Muscle layer of duodenum (tissue), 2 donors: ENCODE results near the gene RPS14.

Experiments used
- H3K27ac ChIP-seq: one replicate; pipeline ENCODE4 v1.7.0; 2013; ENCODE audit warnings: mild to moderate bottlenecking, low read length
- H3K27me3 ChIP-seq: one replicate; pipeline ENCODE4 v1.7.0; 2013; ENCODE audit warnings: low read depth, mild to moderate bottlenecking, control low read depth, low read length
- H3K36me3 ChIP-seq, 2 donors: one replicate each; pipeline ENCODE4 v1.7.0; 2013; ENCODE audit warnings: low read length in 2 of 2, control low read depth in 1 of 2, mild to moderate bottlenecking in 1 of 2; ENCODE audit not compliant: insufficient read depth in 2 of 2, control insufficient read depth in 1 of 2
- H3K4me1 ChIP-seq, 2 donors: one replicate each; pipeline ENCODE4 v1.7.0; 2013; ENCODE audit warnings: low read length in 2 of 2, mild to moderate bottlenecking in 2 of 2, control low read depth in 1 of 2, moderate library complexity in 1 of 2; ENCODE audit not compliant: insufficient read depth in 2 of 2, control insufficient read depth in 1 of 2
- H3K4me3 ChIP-seq, 2 donors: one replicate each; pipeline ENCODE4 v1.7.0; 2013; ENCODE audit warnings: low read length in 2 of 2, low read depth in 1 of 2, mild to moderate bottlenecking in 1 of 2
- H3K9me3 ChIP-seq, 2 donors: one replicate each; pipeline ENCODE4 v1.7.0; 2013; ENCODE audit warnings: low read length in 2 of 2, control low read depth in 1 of 2, mild to moderate bottlenecking in 1 of 2; ENCODE audit not compliant: control insufficient read depth in 1 of 2
- donor health status: healthy.

Gene RPS14

DNA sequence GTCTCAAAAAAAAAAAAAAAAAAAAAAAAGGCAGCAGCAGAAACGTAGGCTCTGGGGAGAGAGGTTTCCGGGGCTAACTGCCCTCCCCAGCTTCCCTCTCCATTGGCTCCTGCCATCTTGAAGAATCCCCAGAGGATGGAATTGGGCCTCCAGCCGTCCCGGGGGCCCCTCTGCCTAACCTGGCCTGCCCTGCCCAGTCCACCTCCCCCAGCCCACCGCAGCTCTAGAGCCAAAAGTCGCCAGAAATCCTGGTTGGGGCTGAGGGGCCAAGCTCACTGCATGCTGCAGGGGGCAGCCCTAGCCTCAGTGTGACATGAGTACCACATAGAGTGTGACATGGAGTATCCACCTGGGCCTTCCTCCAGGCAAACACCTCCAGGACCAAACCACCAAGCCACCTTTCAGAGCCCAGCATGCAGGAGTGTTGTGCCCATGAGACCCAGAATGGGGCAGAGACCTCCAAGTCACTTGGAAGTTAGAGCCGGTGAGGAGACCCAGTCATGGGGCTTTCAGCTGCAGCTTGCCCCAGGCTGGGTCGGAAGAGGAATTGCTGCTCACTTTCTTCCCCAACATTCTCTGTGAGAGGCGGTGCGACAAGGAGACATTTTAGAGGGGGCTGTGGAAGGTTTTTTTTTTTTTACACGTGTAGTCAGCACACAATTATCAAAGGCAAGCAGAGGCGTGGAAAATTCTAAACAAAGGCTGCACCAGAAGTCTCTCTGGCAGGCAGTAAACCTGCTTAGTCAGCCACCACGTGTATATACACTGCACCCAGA lies 54.4 kb downstream of the RPS14 start:
- Histone ChIP-seq H3K27me3 (no peaks in the 10 kb centered on the region), H3K4me1 (no peaks in the 10 kb centered on the region), H3K36me3 (peaks cover 36 to 88% of the 10 kb centered on the region in 2 donors)

DNA sequence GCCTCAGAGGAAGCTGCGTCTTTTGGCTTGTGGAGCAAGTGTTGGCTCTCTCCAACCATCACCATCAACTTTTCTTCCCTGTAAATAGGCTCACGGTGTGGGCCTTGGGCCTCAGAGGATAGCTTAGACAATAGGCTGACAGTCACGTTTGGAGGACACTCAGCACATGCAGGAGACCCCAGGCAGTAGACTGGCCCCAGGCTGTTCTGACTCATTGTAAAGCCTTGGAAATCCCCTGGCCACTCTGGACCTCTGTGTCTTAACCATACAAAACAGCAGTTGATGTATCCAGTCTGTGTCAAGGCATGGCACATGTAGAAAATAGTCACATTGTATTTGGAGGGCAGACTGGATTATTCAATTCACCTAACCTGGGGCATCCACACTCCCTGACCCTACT lies 55.4 kb downstream of the RPS14 start:
- Histone ChIP-seq H3K36me3 (peaks cover 33 to 88% of the 10 kb centered on the region in 2 donors), H3K4me1 (no peaks in the 10 kb centered on the region), H3K4me3 (no peak overlapping the region), H3K9me3 (no peaks in the 10 kb centered on the region), H3K27me3 (no peaks in the 10 kb centered on the region), H3K27ac (no peak overlapping the region)

More for the DNA sequence above, 54.4 kb downstream of the RPS14 start:
- no peak overlapping the region for H3K4me3 ChIP-seq
- no peaks in the 10 kb centered on the region for H3K9me3 ChIP-seq
- H3K27ac ChIP-seq: no peak overlapping the region

- H3K36me3 ChIP-seq: peaks cover 31 to 86% of the 10 kb centered on the region in 2 donors
- H3K4me1 ChIP-seq: no peaks in the 10 kb centered on the region
- H3K27ac ChIP-seq: no peak overlapping the region
- H3K4me3 ChIP-seq: no peak overlapping the region
- H3K27me3 ChIP-seq: no peaks in the 10 kb centered on the region
- H3K9me3 ChIP-seq: no peaks in the 10 kb centered on the region
These were observed 56.4 kb downstream of the RPS14 start for GRCh38 chr5:150393096-150393645.

DNA sequence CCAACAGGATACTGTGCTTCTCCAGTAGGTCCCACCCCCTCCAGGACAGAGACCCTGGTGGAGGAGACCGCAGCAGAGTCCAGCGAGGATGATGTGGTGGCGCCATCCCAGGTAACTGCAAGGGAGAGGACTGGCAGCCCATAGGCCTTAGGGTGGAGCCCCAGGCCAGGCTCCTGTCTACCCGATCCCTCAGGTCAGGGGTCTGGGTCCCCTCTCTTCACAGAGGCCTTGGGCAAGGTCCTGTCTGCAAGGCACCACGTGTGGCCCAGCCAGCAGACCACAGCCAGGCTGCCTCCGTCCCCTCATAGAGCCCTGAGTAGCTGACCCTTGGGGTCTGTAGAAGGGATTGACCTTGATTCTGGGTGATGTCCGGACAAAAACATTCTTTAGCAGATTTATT lies 56.9 kb downstream of the RPS14 start:
- H3K27ac ChIP-seq: no peak overlapping the region
- H3K4me1 ChIP-seq: no peaks in the 10 kb centered on the region
- H3K36me3 ChIP-seq: peaks cover 36 to 89% of the 10 kb centered on the region in 2 donors
- no peak overlapping the region for H3K4me3 ChIP-seq
- no peaks in the 10 kb centered on the region for H3K27me3 ChIP-seq
- no peaks in the 10 kb centered on the region for H3K9me3 ChIP-seq
